ENCODE measurements around the gene FRMD5.
A peak's percentile ranks its signal among the peaks of the same experiment; 100 is the strongest.

Gene FRMD5

DNA sequence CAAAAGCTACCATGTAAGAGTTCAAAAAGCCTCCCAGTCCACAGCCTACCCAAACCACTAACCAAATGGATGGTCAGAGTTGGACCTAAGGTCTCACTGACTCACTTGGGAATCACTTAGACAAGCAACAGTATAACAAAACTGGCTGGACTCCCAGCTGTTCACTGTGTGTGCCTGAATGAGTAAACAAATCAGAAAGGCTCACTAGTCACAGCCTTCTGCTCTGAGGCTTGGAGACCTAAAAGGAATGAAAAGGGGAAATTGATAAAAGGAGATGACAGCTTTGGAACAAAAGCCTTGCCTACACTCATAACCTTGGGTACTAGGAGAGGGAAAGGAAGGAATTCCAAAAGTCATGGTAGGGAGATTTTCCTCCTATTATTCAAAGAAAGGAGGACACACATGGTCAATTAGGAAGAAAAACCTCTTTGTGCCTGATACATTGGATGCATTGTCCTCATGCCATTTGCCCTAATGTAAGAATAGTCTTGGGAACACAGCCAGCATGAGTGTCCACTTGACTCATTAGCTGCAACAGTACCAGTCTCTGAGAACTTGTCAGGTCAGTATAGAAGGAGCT is 92.3 kb downstream of the FRMD5 start:
- TF ChIP-seq, protein P1, sequence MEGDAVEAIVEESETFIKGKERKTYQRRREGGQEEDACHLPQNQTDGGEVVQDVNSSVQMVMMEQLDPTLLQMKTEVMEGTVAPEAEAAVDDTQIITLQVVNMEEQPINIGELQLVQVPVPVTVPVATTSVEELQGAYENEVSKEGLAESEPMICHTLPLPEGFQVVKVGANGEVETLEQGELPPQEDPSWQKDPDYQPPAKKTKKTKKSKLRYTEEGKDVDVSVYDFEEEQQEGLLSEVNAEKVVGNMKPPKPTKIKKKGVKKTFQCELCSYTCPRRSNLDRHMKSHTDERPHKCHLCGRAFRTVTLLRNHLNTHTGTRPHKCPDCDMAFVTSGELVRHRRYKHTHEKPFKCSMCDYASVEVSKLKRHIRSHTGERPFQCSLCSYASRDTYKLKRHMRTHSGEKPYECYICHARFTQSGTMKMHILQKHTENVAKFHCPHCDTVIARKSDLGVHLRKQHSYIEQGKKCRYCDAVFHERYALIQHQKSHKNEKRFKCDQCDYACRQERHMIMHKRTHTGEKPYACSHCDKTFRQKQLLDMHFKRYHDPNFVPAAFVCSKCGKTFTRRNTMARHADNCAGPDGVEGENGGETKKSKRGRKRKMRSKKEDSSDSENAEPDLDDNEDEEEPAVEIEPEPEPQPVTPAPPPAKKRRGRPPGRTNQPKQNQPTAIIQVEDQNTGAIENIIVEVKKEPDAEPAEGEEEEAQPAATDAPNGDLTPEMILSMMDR (IDR thresholded peaks at IDR 0.05; ENCODE audit: low read depth, low read length, missing control alignments): no peak
- no peak overlapping the region for H3K4me3 ChIP-seq (replicated peaks; ENCODE audit: low read depth, low read length)
- DNase-seq (ENCODE audit: extremely low read depth, low read depth): peak; percentile 82

DNA sequence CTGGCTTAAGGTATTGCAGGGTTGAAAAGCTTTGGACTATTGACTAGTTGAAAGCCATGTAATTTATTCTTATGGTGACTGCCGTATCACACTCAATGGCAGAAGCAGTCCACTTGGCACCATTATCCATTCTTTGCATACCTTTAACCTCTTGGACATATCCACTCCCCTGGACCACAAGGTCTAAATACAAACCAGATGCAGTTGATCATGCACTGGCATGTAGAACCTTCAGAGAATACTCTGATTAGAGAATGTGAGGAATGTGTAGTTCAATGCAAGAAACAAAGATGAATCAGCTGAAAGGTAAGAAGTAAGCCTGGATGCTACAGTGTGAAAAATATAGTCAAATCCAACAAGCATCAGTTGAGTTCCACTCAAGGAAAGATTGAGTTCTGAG is 93.1 kb downstream of the FRMD5 start:
- TF ChIP-seq, protein P1 (IDR thresholded peaks at IDR 0.05; ENCODE audit: low read depth, low read length, missing control alignments): no peak
- DNase-seq (ENCODE audit: extremely low read depth, low read depth): no peak
- H3K4me3 ChIP-seq (replicated peaks; ENCODE audit: low read depth, low read length): no peak overlapping the region

DNA sequence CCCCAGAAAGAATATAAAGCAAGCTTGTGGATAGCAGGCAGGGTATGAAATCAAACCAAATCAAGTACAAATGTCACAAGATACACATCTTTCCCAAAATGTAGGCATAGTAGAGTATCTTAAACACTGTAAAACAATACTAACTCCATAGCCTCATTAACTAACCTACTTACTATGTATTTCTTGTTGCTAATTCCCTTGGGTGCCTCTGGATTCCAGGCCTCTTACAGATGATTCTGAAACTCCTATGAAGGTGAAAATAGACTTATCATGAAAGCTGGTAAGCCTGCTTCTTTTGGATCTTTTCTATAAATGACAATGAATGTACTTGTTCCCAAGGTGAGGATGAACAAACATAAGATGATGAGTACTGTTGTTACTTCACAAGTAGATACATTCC is 93.8 kb downstream of the FRMD5 start:
- no peak for DNase-seq (ENCODE audit: extremely low read depth, low read depth)
- no peak overlapping the region for H3K4me3 ChIP-seq (replicated peaks; ENCODE audit: low read depth, low read length)
- TF ChIP-seq, protein P1 (IDR thresholded peaks at IDR 0.05; ENCODE audit: low read depth, low read length, missing control alignments): no peak

DNA sequence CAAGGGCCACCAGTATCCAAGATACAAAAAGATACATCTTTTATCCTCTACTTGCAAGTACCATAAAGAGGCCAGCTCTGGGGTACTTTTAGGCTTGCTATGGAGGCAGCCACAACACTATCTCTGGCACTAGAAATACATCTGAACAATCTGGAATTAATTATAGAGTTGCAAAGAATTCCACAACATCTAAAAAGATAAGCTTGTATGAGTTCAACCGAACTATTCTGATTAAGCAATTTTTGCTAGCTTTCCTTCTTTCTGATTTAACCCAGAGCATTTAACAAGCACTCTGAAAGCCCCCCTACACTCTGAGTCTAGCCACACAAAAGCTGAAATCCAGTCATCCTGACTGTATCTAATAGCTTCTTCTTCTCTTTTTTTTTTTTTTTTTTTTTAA is 95.4 kb downstream of the FRMD5 start:
- DNase-seq (ENCODE audit: extremely low read depth, low read depth): no peak
- H3K4me3 ChIP-seq (replicated peaks; ENCODE audit: low read depth, low read length): no peak overlapping the region
- TF ChIP-seq, protein P1 (IDR thresholded peaks at IDR 0.05; ENCODE audit: low read depth, low read length, missing control alignments): no peak

DNA sequence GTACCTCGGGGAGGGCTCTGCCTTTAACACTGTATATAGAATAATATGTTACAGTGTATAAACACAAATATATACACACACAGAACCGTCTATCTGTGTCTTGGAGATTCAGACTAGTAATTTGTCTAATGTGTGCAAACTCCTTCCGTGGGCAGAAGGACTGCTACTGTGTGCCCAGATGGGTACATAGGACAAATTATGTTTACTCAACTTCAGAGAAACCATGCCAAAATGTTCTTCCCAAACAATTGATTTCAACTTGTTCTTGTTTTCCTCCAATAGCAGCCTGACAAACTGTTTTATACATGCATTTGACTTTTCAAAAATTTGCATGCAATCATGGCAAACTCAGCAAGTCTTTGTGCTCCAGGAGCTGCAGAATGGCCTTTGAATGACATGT is 97.5 kb downstream of the FRMD5 start:
- H3K4me3 ChIP-seq (replicated peaks; ENCODE audit: low read depth, low read length): no peak overlapping the region
- DNase-seq (ENCODE audit: extremely low read depth, low read depth): no peak
- TF ChIP-seq, protein P1 (IDR thresholded peaks at IDR 0.05; ENCODE audit: low read depth, low read length, missing control alignments): no peak

DNA sequence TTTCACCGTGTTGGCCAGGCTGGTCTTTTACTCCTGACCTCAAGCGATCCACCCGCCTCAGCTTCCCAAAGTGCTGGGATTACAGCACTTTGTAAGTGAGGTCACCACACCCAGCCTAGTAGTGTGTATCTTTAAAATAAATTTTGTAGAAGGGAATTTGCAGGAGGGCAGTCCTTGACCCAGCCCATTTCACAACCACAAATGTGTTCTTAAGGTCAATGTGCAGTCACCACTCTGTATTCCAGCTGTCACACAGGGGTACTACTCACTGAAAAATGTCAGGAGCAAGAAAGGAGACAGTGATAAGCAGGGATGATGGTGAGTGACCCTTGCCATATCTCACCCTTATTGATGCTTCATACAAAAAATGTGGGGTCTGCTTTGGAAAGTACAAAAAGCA is 98.5 kb downstream of the FRMD5 start:
- TF ChIP-seq, protein P1 (IDR thresholded peaks at IDR 0.05; ENCODE audit: low read depth, low read length, missing control alignments): no peak
- no peak overlapping the region for H3K4me3 ChIP-seq (replicated peaks; ENCODE audit: low read depth, low read length)
- no peak for DNase-seq (ENCODE audit: extremely low read depth, low read depth)

DNA sequence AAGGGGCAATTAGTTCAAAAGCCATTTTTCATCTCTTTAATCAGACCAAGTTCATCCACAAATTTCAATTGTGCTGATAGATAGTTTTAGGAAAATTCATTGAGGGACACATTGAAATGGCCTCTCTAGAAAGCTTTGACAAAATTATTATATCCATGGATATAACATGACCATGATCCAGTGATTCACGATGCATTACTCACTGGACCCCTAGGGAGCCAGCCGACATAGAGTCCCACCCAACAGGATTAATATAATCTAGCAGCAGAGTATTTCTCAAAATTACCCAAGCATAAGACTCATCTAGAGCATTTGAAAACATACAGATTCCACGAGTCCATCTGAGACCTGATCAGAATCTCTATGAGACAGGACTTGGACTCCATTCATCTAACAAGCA is 100.3 kb downstream of the FRMD5 start:
- TF ChIP-seq, protein P1 (IDR thresholded peaks at IDR 0.05; ENCODE audit: low read depth, low read length, missing control alignments): no peak
- H3K4me3 ChIP-seq (replicated peaks; ENCODE audit: low read depth, low read length): no peak overlapping the region

More for the DNA sequence above, 100.3 kb downstream of the FRMD5 start:
- no peak for DNase-seq (ENCODE audit: extremely low read depth, low read depth)
